Measurements from ENCODE around the gene EFEMP2. TPM values are rescaled to one million over a fixed set of nuclear protein-coding genes. Genes with fewer than 3 reads are reported as not detected.

The EFEMP2 gene
- total and polyA plus RNA-seq, 2 experiments from 2014 or later, result 7.4 to 9.4 TPM

DNA sequence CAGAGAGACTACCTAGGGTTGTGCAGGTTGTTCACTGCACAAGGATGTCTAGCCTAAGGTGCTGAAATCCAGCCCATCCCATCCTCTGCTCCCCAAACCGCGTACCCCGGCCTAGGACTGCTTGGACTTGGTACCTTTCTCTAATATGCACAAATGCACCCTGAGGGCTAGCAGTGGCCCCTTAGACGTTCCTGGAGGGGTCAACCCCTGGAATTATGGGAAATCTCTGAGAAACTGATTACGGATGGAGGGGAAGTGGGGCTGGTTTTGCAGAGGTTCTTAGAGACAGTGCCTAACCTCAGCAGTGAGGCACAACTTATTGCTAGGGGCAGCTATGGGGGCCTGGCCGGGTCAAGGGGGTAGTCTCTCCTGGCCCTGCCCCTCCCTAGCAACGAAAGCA lies 43.8 kb upstream of the EFEMP2 start:
- Histone ChIP-seq H3K4me3 (no peak overlapping the region), H3K9me2 (ENCODE audit: insufficient read depth) (no peaks in the 10 kb centered on the region), H3K79me2 (replicated peaks; ENCODE audit: insufficient read depth) (peaks cover 7% of the 10 kb centered on the region), H3K4me1 (ENCODE audit: insufficient read depth) (peaks cover 10% of the 10 kb centered on the region), H3K27me3 (ENCODE audit: insufficient read depth) (no peaks in the 10 kb centered on the region), H3K4me2 (no peak overlapping the region), H2AFZ (no peak overlapping the region), H3K36me3 (ENCODE audit: insufficient read depth) (no peaks in the 10 kb centered on the region), H3F3A (replicated peaks; ENCODE audit: low read depth) (0 out of 2 replicates have a peak, but pooled peaks cover 6% of the 10 kb centered on the region), H4K20me1 (replicated peaks; ENCODE audit: insufficient read depth) (no peaks in the 10 kb centered on the region), H3K27ac (ENCODE audit: low read depth) (no peak overlapping the region)
- no peak overlapping the region for H3K27ac Mint-ChIP-seq
- peaks cover 3% of the 10 kb centered on the region; the same call in 1 of the 3 replicates for H3K36me3 Mint-ChIP-seq (ENCODE audit: low read depth)
- no peak for ATAC-seq
- H3K4me1 Mint-ChIP-seq, result peaks cover 10% of the 10 kb centered on the region
- H3K4me3 Mint-ChIP-seq, result peak overlapping the region; percentile 42; the same call in 1 of the 3 replicates
- no peaks in the 10 kb centered on the region for H3K9me3 Mint-ChIP-seq
- TF ChIP-seq NANOG (IDR thresholded peaks at IDR 0.05; ENCODE audit: borderline replicate concordance) (no peak), CTCF (conservative IDR thresholded peaks at IDR 0.05; ENCODE audit: low read depth in 2 of 2) (no peak), CREB1 (CRISPR knock-in tag; IDR thresholded peaks at IDR 0.05; ENCODE audit: low read depth) (no peak), ZNF114 (CRISPR knock-in tag; IDR thresholded peaks at IDR 0.05) (no peak)
- DNase-seq (ENCODE audit: low spot score), result no peak
- H3K27me3 Mint-ChIP-seq (ENCODE audit: insufficient read depth, low read depth, poor library complexity), result peaks cover 23% of the 10 kb centered on the region

DNA sequence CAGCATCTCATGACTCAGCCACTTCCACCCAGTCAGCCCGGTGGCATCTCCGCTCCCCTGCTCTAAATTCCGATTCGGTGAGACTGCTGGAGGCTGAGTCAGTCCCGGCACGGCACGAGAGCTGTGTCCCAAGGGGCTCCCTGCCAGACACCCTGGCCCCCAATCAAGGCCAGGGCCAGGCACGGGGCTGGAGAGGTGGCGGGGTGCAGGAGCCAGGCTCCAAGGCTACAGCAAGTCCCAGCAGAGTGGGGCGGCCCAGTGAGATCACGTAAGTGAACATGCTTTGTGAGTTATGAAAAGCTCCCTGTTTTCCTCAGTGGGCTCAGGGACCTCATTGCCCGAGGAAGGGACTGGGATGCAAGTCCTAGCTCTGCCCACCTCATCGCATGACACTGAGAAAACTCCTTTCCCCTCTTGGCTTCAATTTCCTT lies 43.2 kb upstream of the EFEMP2 start:
- no peaks in the 10 kb centered on the region for H3K9me2 ChIP-seq (ENCODE audit: insufficient read depth)
- no peak overlapping the region for H3K27ac Mint-ChIP-seq
- H3K4me3 Mint-ChIP-seq, result no peak overlapping the region
- no peaks in the 10 kb centered on the region for H3K9me3 Mint-ChIP-seq
- peak; percentile 44 for DNase-seq (ENCODE audit: low spot score)
- peaks cover 7% of the 10 kb centered on the region for H3K79me2 ChIP-seq (replicated peaks; ENCODE audit: insufficient read depth)
- H3F3A ChIP-seq (replicated peaks; ENCODE audit: low read depth), result 0 out of 2 replicates have a peak, but pooled peaks cover 6% of the 10 kb centered on the region
- peaks cover 10% of the 10 kb centered on the region for H3K4me1 ChIP-seq (ENCODE audit: insufficient read depth)
- H4K20me1 ChIP-seq (replicated peaks; ENCODE audit: insufficient read depth), result no peaks in the 10 kb centered on the region
- peaks cover 3% of the 10 kb centered on the region; the same call in 1 of the 3 replicates for H3K36me3 Mint-ChIP-seq (ENCODE audit: low read depth)
- peaks cover 10% of the 10 kb centered on the region for H3K4me1 Mint-ChIP-seq
- no peak overlapping the region for H3K4me2 ChIP-seq
- H3K4me3 ChIP-seq, result no peak overlapping the region
- no peak overlapping the region for H3K27ac ChIP-seq (ENCODE audit: low read depth)
- no peaks in the 10 kb centered on the region for H3K36me3 ChIP-seq (ENCODE audit: insufficient read depth)
- no peak overlapping the region for H2AFZ ChIP-seq
- ATAC-seq, result no peak
- no peaks in the 10 kb centered on the region for H3K27me3 ChIP-seq (ENCODE audit: insufficient read depth)
- peaks cover 23% of the 10 kb centered on the region for H3K27me3 Mint-ChIP-seq (ENCODE audit: insufficient read depth, low read depth, poor library complexity)
- TF ChIP-seq NANOG (IDR thresholded peaks at IDR 0.05; ENCODE audit: borderline replicate concordance) (no peak), CREB1 (CRISPR knock-in tag; IDR thresholded peaks at IDR 0.05; ENCODE audit: low read depth) (no peak), ZNF331 (CRISPR knock-in tag; IDR thresholded peaks at IDR 0.05; ENCODE audit: low read depth) (no peak), JUNB (IDR thresholded peaks at IDR 0.05; ENCODE audit: unreplicated experiment) (no peak), ZNF114 (CRISPR knock-in tag; IDR thresholded peaks at IDR 0.05) (no peak), POLR2AphosphoS5 (IDR thresholded peaks at IDR 0.05; ENCODE audit: low read depth) (no peak), CTCF (conservative IDR thresholded peaks at IDR 0.05; ENCODE audit: low read depth in 2 of 2) (no peak), EZH2 (IDR thresholded peaks at IDR 0.05; ENCODE audit: low read depth, unreplicated experiment) (no peak), STAT1 (IDR thresholded peaks at IDR 0.05; ENCODE audit: unreplicated experiment) (no peak)
- TF ChIP-seq, protein P1, sequence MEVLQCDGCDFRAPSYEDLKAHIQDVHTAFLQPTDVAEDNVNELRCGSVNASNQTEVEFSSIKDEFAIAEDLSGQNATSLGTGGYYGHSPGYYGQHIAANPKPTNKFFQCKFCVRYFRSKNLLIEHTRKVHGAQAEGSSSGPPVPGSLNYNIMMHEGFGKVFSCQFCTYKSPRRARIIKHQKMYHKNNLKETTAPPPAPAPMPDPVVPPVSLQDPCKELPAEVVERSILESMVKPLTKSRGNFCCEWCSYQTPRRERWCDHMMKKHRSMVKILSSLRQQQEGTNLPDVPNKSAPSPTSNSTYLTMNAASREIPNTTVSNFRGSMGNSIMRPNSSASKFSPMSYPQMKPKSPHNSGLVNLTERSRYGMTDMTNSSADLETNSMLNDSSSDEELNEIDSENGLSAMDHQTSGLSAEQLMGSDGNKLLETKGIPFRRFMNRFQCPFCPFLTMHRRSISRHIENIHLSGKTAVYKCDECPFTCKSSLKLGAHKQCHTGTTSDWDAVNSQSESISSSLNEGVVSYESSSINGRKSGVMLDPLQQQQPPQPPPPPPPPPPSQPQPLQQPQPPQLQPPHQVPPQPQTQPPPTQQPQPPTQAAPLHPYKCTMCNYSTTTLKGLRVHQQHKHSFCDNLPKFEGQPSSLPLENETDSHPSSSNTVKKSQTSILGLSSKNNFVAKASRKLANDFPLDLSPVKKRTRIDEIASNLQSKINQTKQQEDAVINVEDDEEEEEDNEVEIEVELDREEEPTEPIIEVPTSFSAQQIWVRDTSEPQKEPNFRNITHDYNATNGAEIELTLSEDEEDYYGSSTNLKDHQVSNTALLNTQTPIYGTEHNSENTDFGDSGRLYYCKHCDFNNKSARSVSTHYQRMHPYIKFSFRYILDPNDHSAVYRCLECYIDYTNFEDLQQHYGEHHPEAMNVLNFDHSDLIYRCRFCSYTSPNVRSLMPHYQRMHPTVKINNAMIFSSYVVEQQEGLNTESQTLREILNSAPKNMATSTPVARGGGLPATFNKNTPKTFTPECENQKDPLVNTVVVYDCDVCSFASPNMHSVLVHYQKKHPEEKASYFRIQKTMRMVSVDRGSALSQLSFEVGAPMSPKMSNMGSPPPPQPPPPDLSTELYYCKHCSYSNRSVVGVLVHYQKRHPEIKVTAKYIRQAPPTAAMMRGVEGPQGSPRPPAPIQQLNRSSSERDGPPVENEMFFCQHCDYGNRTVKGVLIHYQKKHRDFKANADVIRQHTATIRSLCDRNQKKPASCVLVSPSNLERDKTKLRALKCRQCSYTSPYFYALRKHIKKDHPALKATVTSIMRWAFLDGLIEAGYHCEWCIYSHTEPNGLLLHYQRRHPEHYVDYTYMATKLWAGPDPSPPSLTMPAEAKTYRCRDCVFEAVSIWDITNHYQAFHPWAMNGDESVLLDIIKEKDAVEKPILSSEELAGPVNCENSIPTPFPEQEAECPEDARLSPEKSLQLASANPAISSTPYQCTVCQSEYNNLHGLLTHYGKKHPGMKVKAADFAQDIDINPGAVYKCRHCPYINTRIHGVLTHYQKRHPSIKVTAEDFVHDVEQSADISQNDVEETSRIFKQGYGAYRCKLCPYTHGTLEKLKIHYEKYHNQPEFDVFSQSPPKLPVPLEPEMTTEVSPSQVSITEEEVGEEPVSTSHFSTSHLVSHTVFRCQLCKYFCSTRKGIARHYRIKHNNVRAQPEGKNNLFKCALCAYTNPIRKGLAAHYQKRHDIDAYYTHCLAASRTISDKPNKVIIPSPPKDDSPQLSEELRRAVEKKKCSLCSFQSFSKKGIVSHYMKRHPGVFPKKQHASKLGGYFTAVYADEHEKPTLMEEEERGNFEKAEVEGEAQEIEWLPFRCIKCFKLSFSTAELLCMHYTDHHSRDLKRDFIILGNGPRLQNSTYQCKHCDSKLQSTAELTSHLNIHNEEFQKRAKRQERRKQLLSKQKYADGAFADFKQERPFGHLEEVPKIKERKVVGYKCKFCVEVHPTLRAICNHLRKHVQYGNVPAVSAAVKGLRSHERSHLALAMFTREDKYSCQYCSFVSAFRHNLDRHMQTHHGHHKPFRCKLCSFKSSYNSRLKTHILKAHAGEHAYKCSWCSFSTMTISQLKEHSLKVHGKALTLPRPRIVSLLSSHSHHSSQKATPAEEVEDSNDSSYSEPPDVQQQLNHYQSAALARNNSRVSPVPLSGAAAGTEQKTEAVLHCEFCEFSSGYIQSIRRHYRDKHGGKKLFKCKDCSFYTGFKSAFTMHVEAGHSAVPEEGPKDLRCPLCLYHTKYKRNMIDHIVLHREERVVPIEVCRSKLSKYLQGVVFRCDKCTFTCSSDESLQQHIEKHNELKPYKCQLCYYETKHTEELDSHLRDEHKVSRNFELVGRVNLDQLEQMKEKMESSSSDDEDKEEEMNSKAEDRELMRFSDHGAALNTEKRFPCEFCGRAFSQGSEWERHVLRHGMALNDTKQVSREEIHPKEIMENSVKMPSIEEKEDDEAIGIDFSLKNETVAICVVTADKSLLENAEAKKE (CRISPR knock-in tag; IDR thresholded peaks at IDR 0.05), result no peak

Data from GM23338 (cell line).